ENCODE results near the gene PPP1R8. TPM values are rescaled to one million over a fixed set of nuclear protein-coding genes. Genes with fewer than 3 reads are reported as not detected.

The PPP1R8 gene
- total and polyA plus RNA-seq, 10 donors, result 22.5 to 39.1 (median 29.6) TPM

- peaks cover 15 to 76% (median 49%) of the 10 kb centered on the region in 6 donors for H3K4me1 ChIP-seq
- TF ChIP-seq, protein P1, sequence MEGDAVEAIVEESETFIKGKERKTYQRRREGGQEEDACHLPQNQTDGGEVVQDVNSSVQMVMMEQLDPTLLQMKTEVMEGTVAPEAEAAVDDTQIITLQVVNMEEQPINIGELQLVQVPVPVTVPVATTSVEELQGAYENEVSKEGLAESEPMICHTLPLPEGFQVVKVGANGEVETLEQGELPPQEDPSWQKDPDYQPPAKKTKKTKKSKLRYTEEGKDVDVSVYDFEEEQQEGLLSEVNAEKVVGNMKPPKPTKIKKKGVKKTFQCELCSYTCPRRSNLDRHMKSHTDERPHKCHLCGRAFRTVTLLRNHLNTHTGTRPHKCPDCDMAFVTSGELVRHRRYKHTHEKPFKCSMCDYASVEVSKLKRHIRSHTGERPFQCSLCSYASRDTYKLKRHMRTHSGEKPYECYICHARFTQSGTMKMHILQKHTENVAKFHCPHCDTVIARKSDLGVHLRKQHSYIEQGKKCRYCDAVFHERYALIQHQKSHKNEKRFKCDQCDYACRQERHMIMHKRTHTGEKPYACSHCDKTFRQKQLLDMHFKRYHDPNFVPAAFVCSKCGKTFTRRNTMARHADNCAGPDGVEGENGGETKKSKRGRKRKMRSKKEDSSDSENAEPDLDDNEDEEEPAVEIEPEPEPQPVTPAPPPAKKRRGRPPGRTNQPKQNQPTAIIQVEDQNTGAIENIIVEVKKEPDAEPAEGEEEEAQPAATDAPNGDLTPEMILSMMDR (IDR thresholded peaks at IDR 0.05 in 8 of 11, conservative IDR thresholded peaks at IDR 0.05 in 3 of 11), result peak in 2 of 11 experiments; percentile 3 to 29
- peak in 2 of 3 donors; percentile 73 to 95 for TF ChIP-seq POLR2AphosphoS5 (IDR thresholded peaks at IDR 0.05)
- peak in 1 of 3 donors; percentile 33 for TF ChIP-seq POLR2A (IDR thresholded peaks at IDR 0.05)
- H3K36me3 ChIP-seq, result no peaks in the 10 kb centered on the region
- no peak for DNase-seq
- no peaks in the 10 kb centered on the region for H3K27me3 ChIP-seq (replicated peaks in 1 of 7)
- intact Hi-C loops (cut with DNase I; ENCODE audit: low total_unique reads), result no loop called here
- H3K9me3 ChIP-seq, result no peaks in the 10 kb centered on the region
- peak overlapping the region; percentile 57 to 92 (median 85) for H3K27ac ChIP-seq
- 67 to 75% (median 72%) methylated on average over 7 to 9 of the region's 9 CpGs for WGBS, 5 donors
- H3K4me3 ChIP-seq, result peak overlapping the region in 2 of 8 donors; percentile 12 to 44
Observed at GRCh38 chr1:27862671-27863537, 32.3 kb downstream of the PPP1R8 start.

GRCh38 chr1:27863538-27863915, 32.9 kb downstream of the PPP1R8 start:
- Histone ChIP-seq H3K4me3 (peak overlapping the region in 1 of 8 donors; percentile 44), H3K4me1 (peaks cover 13 to 76% (median 50%) of the 10 kb centered on the region in 6 donors), H3K36me3 (no peaks in the 10 kb centered on the region), H3K27me3 (replicated peaks in 1 of 7) (no peaks in the 10 kb centered on the region), H3K9me3 (no peaks in the 10 kb centered on the region), H3K27ac (peak overlapping the region; percentile 57 to 92 (median 85))
- 23 to 56% (median 40%) methylated on average over 1 of the region's 1 CpG for WGBS, 5 donors
- intact Hi-C loops (cut with DNase I; ENCODE audit: low total_unique reads), result no loop called here
- no peak for TF ChIP-seq POLR2AphosphoS5 (IDR thresholded peaks at IDR 0.05)
- TF ChIP-seq, protein P1 (IDR thresholded peaks at IDR 0.05 in 8 of 11, conservative IDR thresholded peaks at IDR 0.05 in 3 of 11), result no peak
- TF ChIP-seq POLR2A (IDR thresholded peaks at IDR 0.05), result no peak
- no peak for DNase-seq

DNA sequence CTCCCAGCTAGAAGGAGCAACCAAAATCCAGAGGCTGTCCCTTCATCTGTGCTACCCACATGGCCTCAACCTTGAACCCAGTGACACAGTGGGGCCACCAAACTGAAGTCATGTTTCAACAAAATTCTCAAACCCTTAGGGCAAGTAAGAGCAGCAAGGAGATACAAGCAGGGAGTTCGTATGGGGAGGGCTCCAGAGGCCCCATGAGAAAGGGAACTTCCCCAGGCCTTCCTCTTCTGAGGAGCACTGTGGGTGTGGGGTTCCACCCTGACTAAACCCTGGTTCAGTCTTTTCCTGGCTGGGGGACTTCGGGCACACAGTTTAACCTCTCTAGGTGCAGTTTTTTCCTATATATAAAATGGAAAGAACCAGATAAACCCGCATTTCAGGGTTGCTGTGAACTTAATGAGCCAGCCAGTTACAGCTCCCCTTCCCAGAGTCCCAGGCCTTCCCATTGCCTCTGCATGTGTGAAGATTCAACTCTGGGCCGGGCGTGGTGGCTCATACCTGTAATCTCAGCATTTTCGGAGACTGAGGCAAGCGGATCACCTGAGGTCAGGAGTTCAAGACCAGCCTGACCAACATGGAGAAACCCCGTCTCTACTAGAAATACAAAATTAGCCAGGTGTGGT, 33.8 kb downstream of the PPP1R8 start:
- Histone ChIP-seq H3K4me3 (peak overlapping the region in 1 of 8 donors; percentile 44), H3K27me3 (replicated peaks in 1 of 7) (no peaks in the 10 kb centered on the region), H3K27ac (peak overlapping the region; percentile 57 to 92 (median 85)), H3K36me3 (no peaks in the 10 kb centered on the region), H3K9me3 (no peaks in the 10 kb centered on the region), H3K4me1 (peaks cover 21 to 77% (median 55%) of the 10 kb centered on the region in 6 donors)
- no peak for DNase-seq
- WGBS, 5 donors, result 59 to 72% (median 66%) methylated on average over 8 of the region's 8 CpGs
- intact Hi-C loops (cut with DNase I; ENCODE audit: low total_unique reads), result no loop called here
- TF ChIP-seq POLR2A (IDR thresholded peaks at IDR 0.05), result no peak
- TF ChIP-seq, protein P1 (IDR thresholded peaks at IDR 0.05 in 8 of 11, conservative IDR thresholded peaks at IDR 0.05 in 3 of 11), result no peak
- TF ChIP-seq POLR2AphosphoS5 (IDR thresholded peaks at IDR 0.05), result peak in 1 of 3 donors; percentile 64

GRCh38 chr1:27865821-27866220, 35.2 kb downstream of the PPP1R8 start:
- intact Hi-C loops (cut with DNase I; ENCODE audit: low total_unique reads), result no loop called here
- TF ChIP-seq, protein P1 (IDR thresholded peaks at IDR 0.05 in 8 of 11, conservative IDR thresholded peaks at IDR 0.05 in 3 of 11), result no peak
- no peak for TF ChIP-seq POLR2A (IDR thresholded peaks at IDR 0.05)
- TF ChIP-seq POLR2AphosphoS5 (IDR thresholded peaks at IDR 0.05), result no peak
- Histone ChIP-seq H3K9me3 (no peaks in the 10 kb centered on the region), H3K4me1 (peaks cover 29 to 91% (median 65%) of the 10 kb centered on the region in 6 donors), H3K4me3 (no peak overlapping the region), H3K27me3 (replicated peaks in 1 of 7) (no peaks in the 10 kb centered on the region), H3K27ac (peak overlapping the region in 5 of 8 donors; percentile 13 to 92 (median 90)), H3K36me3 (no peaks in the 10 kb centered on the region)
- DNase-seq, result peak; percentile 35
- 77 to 89% (median 82%) methylated on average over 10 of the region's 10 CpGs for WGBS, 5 donors

Measured in spleen (tissue), 11 donors.